IPS-18a (cell line): Measurements from ENCODE around the gene GPI.

ENCODE experiments used
- H3K27ac ChIP-seq: one replicate; pipeline ENCODE4 v1.5.1; 2013; ENCODE audit warnings: low read length
- H3K27me3 ChIP-seq: one replicate; pipeline ENCODE4 v1.6.1; 2013; ENCODE audit warnings: mild to moderate bottlenecking, low read length; ENCODE audit not compliant: control insufficient read depth, insufficient read depth
- H3K36me3 ChIP-seq: one replicate; pipeline ENCODE4 v1.6.1; 2013; ENCODE audit warnings: low read depth, low read length; ENCODE audit not compliant: control insufficient read depth
- H3K4me1 ChIP-seq: one replicate; pipeline ENCODE4 v1.6.1; 2013; ENCODE audit warnings: low read depth, low read length; ENCODE audit not compliant: control insufficient read depth
- H3K4me3 ChIP-seq: one replicate; pipeline ENCODE4 v1.5.1; 2013; ENCODE audit warnings: low read length
- H3K9ac ChIP-seq: one replicate; pipeline ENCODE4 v1.6.1; 2013; ENCODE audit warnings: mild to moderate bottlenecking, low read length, moderate library complexity
- H3K9me3 ChIP-seq: one replicate; pipeline ENCODE4 v1.6.1; 2013; ENCODE audit warnings: low read depth, low read length; ENCODE audit not compliant: control insufficient read depth

Gene GPI

DNA sequence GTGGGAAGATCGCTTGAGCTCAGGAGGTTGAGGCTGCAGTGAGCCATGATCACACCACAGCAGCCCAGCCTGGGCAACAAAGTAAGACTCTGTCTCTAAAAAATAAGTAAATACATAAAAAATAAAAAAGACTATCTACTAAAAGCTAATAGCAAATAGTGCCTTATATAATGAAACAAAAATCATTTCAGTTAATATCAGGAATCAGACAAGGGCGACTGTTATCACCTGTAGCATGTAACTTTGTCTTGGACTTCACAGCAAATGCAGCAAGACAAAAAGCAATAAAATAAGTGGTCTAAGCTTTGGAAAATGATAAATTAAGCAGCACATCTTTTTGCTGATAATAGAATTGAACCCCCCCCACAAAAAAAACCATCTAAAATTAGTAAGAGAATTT is 21.2 kb upstream of the GPI start:
- Histone ChIP-seq H3K36me3 (peaks cover 31% of the 10 kb centered on the region), H3K9ac (no peak overlapping the region), H3K27ac (no peak overlapping the region), H3K9me3 (no peaks in the 10 kb centered on the region), H3K4me1 (no peaks in the 10 kb centered on the region), H3K4me3 (no peak overlapping the region), H3K27me3 (no peaks in the 10 kb centered on the region)

- H3K9me3 ChIP-seq = no peaks in the 10 kb centered on the region
- H3K4me1 ChIP-seq = no peaks in the 10 kb centered on the region
- no peaks in the 10 kb centered on the region for H3K27me3 ChIP-seq
- no peak overlapping the region for H3K9ac ChIP-seq
- H3K4me3 ChIP-seq = no peak overlapping the region
- H3K27ac ChIP-seq = no peak overlapping the region
- H3K36me3 ChIP-seq = peaks cover 17% of the 10 kb centered on the region
These were observed 19.0 kb upstream of the GPI start for GRCh38 chr19:34345947-34346351.

- Histone ChIP-seq H3K4me1 (no peaks in the 10 kb centered on the region), H3K36me3 (peaks cover 3% of the 10 kb centered on the region), H3K9ac (no peak overlapping the region), H3K9me3 (no peaks in the 10 kb centered on the region), H3K27ac (no peak overlapping the region), H3K4me3 (no peak overlapping the region), H3K27me3 (no peaks in the 10 kb centered on the region)
These were observed 17.3 kb upstream of the GPI start for GRCh38 chr19:34347561-34348165.

DNA sequence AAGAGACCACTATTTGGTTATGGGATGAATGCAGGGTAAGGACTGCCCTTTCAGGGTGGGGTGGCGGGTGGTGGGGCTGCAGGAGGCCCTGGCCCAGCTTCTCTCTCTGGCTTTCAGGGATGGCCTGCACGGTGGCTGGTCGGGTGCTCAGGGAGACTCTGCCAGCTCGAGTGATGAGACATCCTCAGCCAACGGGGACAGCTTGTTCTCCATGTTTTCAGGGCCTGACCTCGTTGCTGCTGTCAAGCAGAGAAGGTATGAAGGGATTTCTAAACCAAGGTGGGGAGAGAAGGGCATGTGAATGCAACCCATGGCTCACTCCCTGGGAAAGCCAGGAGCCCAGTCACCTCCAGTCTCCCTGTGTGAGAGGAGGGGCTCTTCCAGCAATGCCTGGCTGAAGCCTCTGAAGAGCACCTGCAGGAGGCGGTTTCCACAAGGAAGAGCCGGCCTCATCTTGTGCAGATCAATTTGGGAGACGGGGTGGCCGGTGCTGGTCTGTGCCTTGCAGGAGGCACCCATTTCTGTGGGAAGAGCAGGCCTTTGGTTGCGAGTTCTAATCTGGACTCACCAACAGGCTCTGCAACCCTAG is 16.0 kb upstream of the GPI start:
- Histone ChIP-seq H3K36me3 (peaks cover 7% of the 10 kb centered on the region), H3K4me1 (no peaks in the 10 kb centered on the region), H3K9ac (no peak overlapping the region), H3K4me3 (no peak overlapping the region), H3K27ac (no peak overlapping the region), H3K9me3 (no peaks in the 10 kb centered on the region), H3K27me3 (no peaks in the 10 kb centered on the region)

- Histone ChIP-seq H3K4me3 (no peak overlapping the region), H3K4me1 (no peaks in the 10 kb centered on the region), H3K27ac (no peak overlapping the region), H3K27me3 (no peaks in the 10 kb centered on the region), H3K9ac (no peak overlapping the region), H3K9me3 (no peaks in the 10 kb centered on the region), H3K36me3 (peaks cover 7% of the 10 kb centered on the region)
These were observed 14.8 kb upstream of the GPI start for GRCh38 chr19:34350161-34350561.

DNA sequence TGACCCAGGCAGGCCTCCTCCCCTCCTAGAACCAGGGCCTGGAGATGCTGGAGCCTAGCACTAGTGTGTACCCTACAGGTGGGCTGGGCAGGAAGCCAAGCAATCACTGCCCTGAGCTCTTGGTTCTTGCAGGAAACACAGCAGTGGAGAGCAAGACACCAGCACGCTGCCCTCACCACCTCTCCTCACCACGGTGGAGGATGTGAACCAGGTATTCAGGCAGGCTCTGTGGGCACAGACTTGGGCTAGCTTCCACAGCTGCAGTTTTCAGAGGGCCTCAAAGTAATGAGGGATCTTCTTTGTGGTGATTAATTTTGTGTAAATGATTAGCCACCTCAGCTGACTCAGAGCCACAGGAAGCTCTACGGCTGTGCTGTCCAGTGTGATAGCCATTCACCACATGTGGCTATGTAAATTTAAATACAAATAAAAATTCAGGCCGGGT is 13.6 kb upstream of the GPI start:
- Histone ChIP-seq H3K9ac (no peak overlapping the region), H3K4me3 (no peak overlapping the region), H3K9me3 (no peaks in the 10 kb centered on the region), H3K36me3 (peaks cover 7% of the 10 kb centered on the region), H3K27me3 (no peaks in the 10 kb centered on the region), H3K4me1 (no peaks in the 10 kb centered on the region), H3K27ac (no peak overlapping the region)

- Histone ChIP-seq H3K4me1 (peaks cover 4% of the 10 kb centered on the region), H3K27ac (no peak overlapping the region)
These were observed 11.4 kb upstream of the GPI start for GRCh38 chr19:34353546-34353945.

DNA sequence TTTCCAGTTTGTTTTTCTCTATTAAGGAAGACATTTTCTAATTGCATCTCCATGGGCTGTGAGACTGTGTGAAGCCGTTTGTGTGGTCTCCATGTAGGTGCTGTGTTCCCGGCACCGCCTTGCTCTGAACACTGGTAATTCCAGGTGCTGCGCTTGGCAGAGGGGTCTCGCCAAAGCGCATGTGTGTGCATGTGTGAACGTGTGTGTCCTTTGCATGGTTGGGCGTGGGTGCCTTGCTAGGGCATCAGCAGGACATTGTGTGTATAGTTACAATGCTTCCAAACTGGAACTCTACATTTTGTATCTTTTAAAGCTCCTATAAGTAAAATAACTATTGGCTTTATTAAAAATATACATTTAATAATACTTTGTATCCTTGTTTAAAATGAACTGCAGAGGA is 9.8 kb upstream of the GPI start:
- peaks cover 3% of the 10 kb centered on the region for H3K36me3 ChIP-seq

More at GRCh38 chr19:34353546-34353945, 11.4 kb upstream of the GPI start:
- no peaks in the 10 kb centered on the region for H3K9me3 ChIP-seq
- H3K27me3 ChIP-seq = no peaks in the 10 kb centered on the region
- H3K36me3 ChIP-seq = peaks cover 7% of the 10 kb centered on the region
- no peak overlapping the region for H3K4me3 ChIP-seq
- no peak overlapping the region for H3K9ac ChIP-seq

DNA sequence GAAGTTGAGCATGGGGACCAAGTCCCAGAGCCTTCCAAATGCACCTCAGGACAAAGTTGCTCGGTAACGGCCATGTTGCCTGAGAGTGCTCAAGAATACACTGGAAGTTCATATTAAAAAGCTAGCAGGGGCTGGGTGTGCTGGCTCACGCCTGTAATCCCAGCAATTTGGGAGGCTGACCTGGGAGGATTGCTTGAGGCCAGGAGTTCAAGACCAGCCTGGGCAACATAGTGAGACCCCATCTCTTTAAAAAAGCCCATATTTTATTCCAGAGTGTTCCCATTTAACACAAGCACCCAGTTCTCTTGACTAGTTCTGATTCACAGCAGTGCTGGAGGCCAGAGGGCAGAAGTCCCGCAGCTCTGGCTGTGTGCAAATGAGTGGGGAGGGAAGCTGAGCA is 8.1 kb upstream of the GPI start:
- no peaks in the 10 kb centered on the region for H3K9me3 ChIP-seq

More for the DNA sequence above, 9.8 kb upstream of the GPI start:
- H3K4me3 ChIP-seq = no peak overlapping the region
- no peaks in the 10 kb centered on the region for H3K9me3 ChIP-seq
- H3K9ac ChIP-seq = no peak overlapping the region
- no peaks in the 10 kb centered on the region for H3K27me3 ChIP-seq
- H3K27ac ChIP-seq = no peak overlapping the region
- H3K4me1 ChIP-seq = peaks cover 12% of the 10 kb centered on the region

DNA sequence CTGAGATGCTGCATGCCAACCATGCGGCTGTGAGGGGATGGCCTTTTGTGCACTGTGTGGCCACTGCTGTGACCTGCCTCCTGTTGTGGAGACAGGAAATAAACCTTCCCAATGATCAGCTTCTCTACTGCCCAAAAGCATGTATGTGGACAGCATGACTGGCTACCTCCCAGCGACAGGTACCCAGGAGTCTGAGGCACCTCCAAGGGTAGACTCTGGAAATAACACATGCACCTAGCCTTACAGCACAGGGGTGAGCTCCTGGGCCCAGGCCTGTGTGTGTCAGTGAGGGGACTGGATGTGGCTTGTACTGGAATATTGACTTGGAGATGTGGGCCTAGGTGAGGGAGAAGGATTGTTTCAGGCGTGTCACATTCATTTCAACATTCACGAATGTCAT is 7.6 kb upstream of the GPI start:
- Histone ChIP-seq H3K36me3 (peaks cover 3% of the 10 kb centered on the region), H3K27ac (no peak overlapping the region), H3K4me1 (peaks cover 12% of the 10 kb centered on the region), H3K9ac (no peak overlapping the region), H3K27me3 (no peaks in the 10 kb centered on the region), H3K4me3 (no peak overlapping the region), H3K9me3 (no peaks in the 10 kb centered on the region)

More for the DNA sequence above, 8.1 kb upstream of the GPI start:
- no peak overlapping the region for H3K4me3 ChIP-seq
- H3K4me1 ChIP-seq = peaks cover 12% of the 10 kb centered on the region
- no peak overlapping the region for H3K27ac ChIP-seq
- no peaks in the 10 kb centered on the region for H3K27me3 ChIP-seq
- no peak overlapping the region for H3K9ac ChIP-seq
- peaks cover 3% of the 10 kb centered on the region for H3K36me3 ChIP-seq

DNA sequence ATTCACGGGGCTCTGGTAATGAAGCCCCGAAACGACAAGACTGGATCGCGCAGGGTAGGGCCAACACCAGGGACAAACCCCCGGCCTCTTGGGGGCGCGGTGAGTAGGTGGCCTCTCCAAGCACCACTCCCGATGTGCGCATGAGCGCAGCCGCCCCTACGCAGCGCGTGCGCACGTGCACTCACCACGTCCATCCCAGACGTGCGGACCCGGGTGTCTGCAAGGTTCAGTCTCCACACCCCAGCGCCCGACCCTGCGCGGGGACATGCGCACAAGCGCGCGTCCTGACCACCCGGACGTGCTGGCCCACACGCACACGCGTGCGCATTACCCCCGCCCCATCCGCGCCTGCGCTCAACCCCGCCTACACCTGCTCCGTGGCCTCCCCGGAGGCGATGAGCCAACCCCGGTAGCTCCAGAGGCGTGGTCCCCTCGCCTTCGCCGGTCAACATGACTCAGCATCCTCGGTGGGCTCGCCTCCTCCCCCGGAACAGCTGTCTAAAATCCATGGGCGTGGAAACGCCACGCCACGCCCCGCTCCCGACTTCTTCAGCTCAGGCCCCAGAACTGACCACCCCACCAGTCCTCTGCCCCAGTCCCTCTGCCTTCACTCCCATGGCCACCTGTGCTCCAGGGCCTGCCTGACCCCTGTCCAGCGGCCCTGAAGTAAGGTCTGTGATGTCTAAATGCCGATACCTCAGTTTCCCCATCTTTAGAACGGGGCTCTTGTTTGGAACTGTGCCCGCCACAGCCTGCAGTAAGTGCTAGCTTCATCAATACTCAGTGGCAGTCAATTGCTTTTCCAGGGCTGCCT is 5.6 kb upstream of the GPI start:
- H3K27ac ChIP-seq = no peak overlapping the region
- H3K4me1 ChIP-seq = peaks cover 12% of the 10 kb centered on the region

More for the DNA sequence above, 5.6 kb upstream of the GPI start:
- Histone ChIP-seq H3K36me3 (no peaks in the 10 kb centered on the region), H3K9me3 (no peaks in the 10 kb centered on the region), H3K27me3 (no peaks in the 10 kb centered on the region), H3K9ac (peak overlapping the region; percentile 44), H3K4me3 (peak overlapping the region; percentile 53)
